HG03060 (cell line): ENCODE data around the gene MARK4.
"Not testable (repeated sequence)": the region's sequence is repeated elsewhere in the genome, so short reads cannot be mapped to it uniquely, and the experiment has no call there.

Experiments
- ATAC-seq: cut with Tn5 transposase; IDR thresholded peaks from one replicate; pipeline ENCODE4 v1.9.1; 2021; ENCODE audit warnings: low read depth, moderate number of reproducible peaks; ENCODE audit not compliant: unreplicated experiment

Gene MARK4

DNA sequence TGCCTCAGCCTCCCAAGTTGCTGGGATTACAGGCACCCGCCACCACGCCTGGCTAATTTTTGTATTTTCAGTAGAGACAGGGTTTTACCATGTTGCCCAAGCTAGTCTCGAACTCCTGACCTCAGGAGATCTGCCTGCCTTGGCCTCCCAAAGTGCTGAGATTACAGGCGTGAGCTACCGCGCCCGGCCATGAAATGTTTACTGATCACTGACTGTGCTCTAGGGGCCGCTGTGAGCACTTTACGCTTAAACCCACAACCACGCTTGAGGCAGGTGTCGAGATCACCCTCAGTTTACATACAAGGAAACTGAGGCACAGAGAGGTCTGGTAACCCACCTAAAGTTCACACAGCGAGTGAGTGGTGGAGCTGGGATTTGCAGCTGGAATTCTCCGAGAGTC is 18.9 kb downstream of the MARK4 start:
- not testable (repeated sequence) for ATAC-seq

DNA sequence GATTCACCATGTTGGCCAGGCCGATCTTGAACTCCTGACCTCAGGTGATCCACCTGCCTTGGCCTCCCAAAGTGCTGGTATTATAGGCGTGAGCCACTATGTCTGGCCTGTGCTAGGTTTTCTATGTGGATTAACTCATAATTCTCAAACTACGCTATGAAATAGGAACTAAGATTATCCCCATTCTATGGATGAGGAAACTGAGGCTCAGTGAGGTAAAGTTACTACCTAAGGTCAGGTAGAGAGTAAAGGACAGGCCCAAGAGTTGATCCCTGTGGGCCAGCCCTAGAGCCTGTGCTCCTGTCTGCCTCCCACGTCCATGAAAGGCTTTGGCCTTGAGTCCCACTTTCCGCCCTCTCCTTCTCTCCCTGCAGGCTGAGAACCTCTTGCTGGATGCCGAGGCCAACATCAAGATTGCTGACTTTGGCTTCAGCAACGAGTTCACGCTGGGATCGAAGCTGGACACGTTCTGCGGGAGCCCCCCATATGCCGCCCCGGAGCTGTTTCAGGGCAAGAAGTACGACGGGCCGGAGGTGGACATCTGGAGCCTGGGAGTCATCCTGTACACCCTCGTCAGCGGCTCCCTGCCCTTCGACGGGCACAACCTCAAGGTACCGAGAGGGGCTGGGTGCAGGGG is 20.1 kb downstream of the MARK4 start:
- no peak for ATAC-seq

DNA sequence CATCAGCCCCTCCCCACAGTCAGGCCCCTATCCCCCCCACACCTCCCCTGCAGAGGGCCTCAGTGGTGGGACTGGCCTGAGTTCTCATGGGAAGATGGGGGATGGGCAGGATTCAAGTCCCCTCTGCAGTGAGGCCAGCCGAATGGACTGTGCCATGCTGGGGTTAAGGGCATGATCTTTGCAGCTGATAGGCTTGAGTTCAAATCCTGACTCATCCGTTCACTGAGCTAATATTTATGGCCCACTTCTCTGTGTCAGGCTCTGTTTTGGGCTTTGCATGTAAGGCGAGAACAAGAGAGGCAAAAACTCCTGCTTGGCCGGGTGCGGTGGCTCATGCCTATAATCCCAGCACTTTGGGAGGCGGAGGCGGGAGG is 20.7 kb downstream of the MARK4 start:
- ATAC-seq = no peak

DNA sequence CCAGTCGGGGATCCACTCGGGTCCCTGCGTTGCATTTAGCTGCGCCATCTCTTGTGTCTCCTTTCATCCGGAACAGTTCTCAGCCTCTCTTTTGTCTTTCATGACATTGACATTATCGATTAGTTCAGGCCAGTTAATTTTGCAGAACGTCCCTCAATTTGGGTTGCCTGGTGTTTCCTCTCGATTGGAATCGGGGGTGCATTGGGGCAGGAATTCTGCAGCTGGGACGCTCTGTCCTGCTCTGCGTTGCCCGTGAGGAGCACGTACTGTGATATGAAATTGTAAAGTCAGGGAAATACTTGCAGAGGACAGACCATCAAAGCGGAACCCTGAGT is 22.4 kb downstream of the MARK4 start:
- ATAC-seq = no peak

DNA sequence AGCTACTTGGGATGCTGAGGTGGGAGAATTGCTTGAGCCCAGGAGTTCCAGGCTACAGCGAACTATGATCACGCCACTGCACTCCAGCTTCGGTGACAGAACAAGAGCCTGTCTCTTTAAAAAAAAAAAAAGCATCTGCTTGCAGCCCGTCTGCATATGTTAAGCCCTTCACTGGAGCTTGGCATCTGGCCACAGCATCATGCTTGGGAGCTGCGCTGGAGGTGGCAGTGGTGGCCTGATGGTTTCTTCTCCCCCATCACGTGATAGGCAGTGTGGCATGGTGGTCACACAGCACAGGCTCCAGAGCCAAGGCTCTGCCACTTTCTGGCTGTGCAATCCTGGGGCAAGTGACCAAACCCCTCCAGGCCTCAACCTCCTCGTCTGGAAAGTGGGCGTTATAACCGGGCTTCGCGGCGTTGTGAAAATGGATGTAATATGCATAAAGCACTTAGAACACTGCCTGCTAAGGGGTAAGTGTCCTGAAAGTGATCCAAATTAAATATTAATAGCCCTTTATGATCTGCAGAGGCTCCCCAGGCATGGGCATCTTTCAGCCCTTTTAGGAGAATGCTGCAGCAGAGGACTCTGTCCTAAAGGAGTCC is 24.4 kb downstream of the MARK4 start:
- ATAC-seq = no peak

DNA sequence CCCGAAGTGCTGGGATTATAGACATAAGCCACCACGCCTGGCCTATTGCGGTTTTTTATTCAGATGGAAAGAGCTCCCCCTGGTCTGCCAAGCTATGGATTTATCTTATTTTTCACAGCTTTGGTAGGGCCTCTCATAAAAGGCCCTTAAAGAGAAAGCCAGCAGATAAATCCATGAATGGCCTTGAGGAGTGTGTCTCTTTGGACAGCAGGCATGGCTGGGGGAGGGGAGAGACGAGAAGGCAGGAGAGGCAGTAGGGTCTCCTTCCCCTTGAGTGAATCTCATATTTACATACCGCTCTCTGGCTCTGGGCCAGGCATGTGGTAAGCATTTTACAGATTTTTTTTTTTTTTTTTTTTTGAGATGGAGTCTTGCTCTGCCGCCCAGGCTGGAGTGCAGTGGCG is 25.2 kb downstream of the MARK4 start:
- no peak for ATAC-seq

DNA sequence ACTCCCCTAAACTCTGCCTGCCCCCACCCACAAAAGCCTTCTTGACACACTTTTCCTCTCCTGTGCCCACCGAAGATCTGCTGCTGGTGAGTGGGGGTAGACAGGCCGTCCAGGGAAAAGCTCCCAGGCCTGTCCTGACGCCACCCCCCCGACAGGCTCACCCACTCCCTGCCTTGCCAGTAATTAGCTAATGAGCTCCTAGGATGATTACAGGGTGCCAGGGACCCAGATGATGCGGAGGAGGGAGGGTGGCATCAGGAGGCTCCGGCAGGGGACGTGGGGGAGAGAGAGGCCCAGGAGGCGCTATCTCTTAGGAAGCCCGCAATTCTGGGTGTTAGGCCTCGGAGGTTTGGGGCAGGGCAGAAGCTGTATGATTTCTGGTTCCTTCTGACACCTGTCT is 27.0 kb downstream of the MARK4 start:
- ATAC-seq = no peak

DNA sequence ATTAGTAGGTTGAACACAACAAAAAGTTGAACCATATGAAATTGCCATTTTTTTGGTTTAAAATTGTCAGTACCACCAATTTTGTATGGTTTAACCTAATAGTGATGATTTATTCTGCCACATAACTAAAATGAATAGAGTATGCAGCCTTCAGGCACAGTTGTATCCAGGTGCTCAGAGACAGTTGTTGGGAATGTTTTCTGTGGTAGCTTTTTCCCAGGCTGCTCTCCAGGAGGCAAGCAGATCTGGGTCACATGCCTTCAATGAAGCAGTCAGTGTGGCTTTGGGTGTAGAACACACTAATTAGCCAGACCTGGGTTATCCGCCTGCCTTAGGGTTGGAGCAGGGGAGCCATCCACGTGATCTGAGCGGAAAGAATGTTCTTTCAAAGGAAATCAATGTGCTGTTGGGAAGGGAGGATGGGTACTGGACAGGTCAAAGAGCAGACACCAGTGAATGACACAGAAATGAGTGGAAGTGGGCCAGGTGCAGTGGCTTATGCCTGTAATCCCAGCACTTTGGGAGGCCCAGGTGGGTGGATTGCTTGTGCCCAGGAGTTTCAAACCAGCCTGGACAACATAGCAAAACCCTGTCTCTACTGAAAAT is 28.6 kb downstream of the MARK4 start:
- no peak for ATAC-seq

DNA sequence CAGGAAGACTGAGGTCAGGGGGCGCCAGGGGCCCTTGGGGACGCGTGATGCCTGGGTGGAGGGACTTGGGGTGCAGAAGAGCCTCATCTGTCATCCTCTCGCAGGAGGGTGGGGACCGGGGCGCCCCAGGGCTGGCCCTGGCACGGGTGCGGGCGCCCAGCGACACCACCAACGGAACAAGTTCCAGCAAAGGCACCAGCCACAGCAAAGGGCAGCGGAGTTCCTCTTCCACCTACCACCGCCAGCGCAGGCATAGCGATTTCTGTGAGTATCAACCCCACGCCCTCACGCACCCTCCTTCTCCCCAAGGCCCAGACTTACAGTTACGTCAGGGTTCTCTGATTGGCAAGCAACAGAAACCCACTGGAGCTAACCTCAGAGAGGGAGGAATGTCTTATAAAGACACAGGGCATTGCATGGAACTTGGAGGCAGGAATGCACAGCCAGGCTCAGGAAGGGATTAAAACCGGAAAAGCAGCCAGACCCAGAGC is 29.4 kb downstream of the MARK4 start:
- ATAC-seq = no peak

DNA sequence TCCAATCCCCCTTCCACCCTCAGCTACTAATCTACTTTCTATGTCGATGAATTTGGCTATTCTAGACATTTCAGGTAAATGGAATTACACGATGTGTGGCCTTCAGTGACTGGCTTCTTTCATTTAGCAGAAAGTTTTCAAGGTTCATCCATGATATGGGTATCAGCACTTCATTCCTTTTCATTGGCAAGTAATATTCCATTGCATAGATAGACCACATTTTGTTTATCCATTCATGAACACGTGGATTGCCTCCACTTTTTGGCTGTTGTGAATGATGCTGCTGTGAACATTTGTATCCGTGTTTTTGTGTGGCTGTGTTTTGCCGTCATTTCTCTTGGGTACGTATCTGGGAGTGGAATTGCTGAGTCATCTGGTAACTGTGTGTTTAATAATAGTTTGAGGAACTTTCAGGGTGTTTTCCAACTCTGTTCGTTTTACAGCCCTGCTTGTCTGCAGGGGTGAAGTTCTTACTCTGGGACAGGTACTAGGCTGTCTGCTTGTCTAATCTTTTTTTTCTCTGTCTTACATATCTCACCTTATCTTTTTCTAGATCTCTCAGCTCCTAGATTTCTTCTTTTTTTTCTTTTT is 32.5 kb downstream of the MARK4 start:
- no peak for ATAC-seq

DNA sequence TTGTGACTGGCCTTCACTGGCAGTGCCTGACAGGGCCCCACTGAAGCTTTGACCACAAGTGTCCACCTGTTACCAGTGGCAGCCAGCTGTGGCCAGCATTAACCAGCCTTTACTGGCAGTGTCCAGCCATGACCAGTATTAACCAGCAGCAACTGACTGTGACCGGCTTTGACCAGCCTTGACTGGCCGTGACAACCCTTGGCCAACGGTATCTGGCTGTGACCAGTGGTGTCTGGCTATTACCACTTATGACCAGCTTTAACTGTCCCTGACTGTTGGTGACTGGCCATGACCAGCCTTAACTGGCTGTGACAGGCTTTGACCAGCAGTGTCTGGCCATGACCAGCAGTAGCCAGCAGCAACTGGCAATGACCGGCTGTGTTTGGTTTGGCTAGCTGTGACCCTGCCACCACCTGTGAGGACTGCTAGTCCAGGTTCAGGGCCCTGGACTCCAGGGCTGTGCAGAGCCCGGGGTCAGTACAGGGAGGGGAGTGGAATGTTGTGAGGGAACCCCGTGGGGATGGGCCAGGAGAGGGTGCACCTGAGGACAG is 39.4 kb downstream of the MARK4 start:
- no peak for ATAC-seq

DNA sequence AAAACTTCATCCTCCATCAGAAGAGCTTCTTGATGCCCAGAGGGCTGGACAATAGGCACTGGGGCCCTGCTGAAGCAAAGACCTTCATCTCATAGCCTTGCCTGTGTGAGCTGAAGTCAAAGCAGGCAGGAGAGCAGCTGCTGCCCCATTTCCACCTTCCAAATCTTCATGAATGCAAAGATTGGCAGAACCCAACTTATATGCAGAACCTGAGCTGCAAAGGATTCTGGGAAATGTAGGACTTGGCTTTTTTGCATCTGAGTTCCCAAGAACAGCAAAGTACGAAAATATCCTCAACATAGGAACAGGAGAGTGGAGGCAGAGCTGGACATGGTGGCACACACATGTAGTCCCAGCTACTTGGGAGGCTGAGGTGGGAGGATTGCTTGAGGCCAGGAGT is 40.8 kb downstream of the MARK4 start:
- ATAC-seq = no peak

DNA sequence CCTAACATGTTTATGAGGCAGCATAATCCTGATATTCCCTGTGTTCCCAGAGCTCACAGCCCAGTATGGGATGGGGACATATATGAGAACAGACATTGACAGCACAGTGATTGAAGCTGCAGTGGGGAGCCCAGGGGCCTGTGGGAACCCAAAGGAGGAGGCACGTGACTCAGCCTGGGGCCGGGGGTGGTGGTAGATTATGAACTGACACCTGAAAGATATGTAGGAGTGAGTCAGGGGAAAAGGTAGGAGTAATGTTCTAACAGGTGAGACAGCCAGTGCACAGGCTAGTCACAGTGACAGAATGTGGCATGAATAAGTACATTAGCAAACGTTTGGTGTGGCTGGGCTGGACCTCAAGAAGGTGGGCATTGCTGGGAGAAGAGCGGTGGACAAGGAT is 42.6 kb downstream of the MARK4 start:
- ATAC-seq = no peak

DNA sequence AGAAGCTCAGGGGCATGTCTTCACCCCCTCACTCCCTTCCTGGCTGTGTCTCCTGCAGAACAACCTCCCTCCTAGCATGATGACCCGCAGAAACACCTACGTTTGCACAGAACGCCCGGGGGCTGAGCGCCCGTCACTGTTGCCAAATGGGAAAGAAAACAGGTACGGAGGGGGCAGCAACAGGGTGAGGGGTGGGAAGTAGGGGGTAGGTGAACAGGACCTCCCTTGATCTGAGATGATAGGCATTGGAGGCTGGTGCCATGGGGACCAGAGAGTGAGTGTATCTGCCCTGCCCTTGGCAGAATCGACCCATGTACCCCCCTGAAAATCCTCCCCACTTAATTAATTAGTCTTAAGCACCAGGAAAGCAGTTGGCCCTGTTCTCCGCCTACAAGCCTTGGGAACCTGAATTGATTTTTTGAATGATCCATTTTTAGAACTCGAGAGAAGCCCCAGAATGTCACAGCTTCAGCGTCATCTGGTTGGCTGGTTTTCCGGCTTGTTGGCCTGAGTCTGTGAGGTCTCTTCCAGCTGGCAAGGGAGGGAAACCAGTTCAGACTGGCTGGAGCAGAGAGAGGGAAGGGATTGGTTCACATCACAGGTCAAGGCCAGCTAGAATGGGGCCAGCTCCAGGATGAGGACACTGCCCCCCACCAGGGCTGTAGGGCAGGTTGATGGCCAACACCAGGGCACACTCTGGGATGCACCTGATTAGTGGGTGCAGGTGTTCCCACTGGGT is 43.4 kb downstream of the MARK4 start:
- no peak for ATAC-seq

DNA sequence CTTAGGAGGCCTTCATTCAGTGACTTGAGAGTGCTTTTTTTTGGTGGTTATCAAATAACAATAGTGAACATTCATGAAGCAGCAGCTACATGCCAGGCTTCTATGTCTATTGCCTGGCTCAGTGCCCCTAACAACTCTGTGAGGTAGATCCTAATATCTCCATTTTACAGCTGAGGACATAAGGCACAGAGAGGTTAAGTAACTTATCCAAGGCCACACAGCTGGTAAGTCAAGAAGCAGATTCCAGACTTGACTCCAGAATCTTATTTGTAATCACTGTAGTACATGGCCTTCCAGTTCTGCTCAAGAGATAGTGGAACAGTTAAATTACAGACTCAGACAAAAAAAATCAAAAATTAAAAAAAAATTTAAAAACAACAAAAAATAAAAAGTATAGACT is 44.8 kb downstream of the MARK4 start:
- ATAC-seq = no peak

DNA sequence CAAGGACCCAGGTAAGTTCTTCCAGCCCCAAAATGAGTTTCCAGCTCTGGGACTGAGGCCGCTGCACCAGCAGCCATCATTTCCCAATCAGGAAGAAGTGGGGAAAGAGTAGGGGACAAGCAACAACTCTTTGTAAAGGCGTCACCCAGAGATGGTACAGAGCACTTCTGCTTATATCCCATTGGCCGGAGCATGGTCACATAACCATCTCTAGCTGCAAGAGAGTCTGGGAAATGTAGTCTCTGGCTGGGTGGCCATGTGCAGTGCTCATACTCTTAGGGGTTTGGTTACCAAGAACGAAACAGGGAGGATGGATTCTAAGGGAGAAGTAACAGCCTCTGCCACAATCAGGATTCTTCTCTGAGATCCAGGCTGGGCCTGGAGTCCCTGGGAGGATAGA is 45.3 kb downstream of the MARK4 start:
- ATAC-seq = no peak

DNA sequence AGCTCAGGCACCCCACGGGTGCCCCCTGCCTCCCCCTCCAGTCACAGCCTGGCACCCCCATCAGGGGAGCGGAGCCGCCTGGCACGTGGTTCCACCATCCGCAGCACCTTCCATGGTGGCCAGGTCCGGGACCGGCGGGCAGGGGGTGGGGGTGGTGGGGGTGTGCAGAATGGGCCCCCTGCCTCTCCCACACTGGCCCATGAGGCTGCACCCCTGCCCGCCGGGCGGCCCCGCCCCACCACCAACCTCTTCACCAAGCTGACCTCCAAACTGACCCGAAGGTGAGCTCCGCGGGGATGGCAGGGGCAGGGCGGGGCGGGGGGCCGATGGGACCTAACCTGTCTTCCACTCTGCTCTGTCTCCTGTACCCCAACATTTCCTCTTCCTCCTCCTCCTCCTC is 46.6 kb downstream of the MARK4 start:
- no peak for ATAC-seq

DNA sequence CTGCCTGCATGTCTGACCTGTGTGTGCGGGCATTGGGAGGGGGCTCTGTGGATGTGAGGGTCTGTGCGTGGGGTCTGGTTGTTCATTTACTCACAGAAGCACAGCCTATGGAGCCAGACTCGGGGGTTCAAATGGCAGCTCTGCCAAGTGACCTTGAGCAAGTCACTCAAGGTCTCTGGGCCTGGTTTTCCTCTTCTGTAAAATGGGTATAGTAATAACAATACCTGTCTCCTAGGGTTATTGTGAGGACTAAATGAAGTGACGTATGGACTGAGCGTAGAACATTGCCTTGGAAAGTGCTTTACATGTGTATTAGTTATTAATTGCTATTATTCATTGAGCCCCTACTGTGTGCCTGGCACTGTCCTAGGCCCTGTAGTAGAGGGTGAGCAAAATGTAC is 47.2 kb downstream of the MARK4 start:
- ATAC-seq = no peak

DNA sequence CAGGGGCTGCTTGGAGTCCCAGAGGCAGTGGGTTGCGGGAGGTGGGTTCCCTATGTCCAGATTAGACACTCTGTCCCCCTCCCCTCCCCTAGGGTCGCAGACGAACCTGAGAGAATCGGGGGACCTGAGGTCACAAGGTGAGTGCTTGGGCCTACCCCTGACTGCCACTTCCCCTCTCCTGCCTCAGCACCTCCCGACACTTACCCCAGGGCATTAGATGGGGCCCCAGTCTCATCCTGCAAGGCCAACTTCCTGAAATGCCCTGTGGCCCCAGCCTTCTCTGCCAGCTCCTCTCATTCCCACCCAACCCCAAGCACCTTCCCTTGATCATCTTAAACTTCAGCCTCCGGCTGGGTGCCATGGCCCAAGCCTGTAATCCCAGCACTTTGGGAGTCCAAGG is 48.6 kb downstream of the MARK4 start:
- no peak for ATAC-seq

DNA sequence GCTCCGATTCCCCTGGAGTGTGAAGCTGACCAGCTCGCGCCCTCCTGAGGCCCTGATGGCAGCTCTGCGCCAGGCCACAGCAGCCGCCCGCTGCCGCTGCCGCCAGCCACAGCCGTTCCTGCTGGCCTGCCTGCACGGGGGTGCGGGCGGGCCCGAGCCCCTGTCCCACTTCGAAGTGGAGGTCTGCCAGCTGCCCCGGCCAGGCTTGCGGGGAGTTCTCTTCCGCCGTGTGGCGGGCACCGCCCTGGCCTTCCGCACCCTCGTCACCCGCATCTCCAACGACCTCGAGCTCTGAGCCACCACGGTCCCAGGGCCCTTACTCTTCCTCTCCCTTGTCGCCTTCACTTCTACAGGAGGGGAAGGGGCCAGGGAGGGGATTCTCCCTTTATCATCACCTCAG is 51.3 kb downstream of the MARK4 start:
- no peak for ATAC-seq
